GM23338 (cell line): Measurements from ENCODE around the gene FLRT2. TPM values are rescaled to one million over a fixed set of nuclear protein-coding genes. Genes with fewer than 3 reads are reported as not detected.
A peak's percentile ranks its signal among the peaks of the same experiment; 100 is the strongest.

Experiments used
- ATAC-seq: fragments of 200-7000 bp; cut with Tn5 transposase; 3 replicates; pipeline ENCODE4 v1.9.1; 2020
- DNase-seq: peaks from one replicate; pipeline ENCODE4 v3.0.0-alpha.2; 2015; ENCODE audit warnings: low spot score
- H2AFZ ChIP-seq: fragments of 200-600 bp; sonication (generic); 2 replicates; pipeline ENCODE4 v1.8.0; 2016; ENCODE audit warnings: antibody characterized with exemption, mild to moderate bottlenecking, moderate library complexity
- H3F3A ChIP-seq: fragments of 200-600 bp; sonication (generic); replicated peaks from 2 replicates; pipeline ENCODE4 v1.8.0; 2017; ENCODE audit warnings: antibody characterized with exemption, mixed run types, low read depth
- H3K27ac ChIP-seq: fragments of 200-600 bp; sonication (generic); 2 replicates; pipeline ENCODE4 v1.6.1; 2016; ENCODE audit warnings: low read depth
- H3K27me3 ChIP-seq: fragments of 200-600 bp; sonication (generic); 2 replicates; pipeline ENCODE4 v1.8.0; 2016; ENCODE audit warnings: mild to moderate bottlenecking, mixed run types, moderate library complexity; ENCODE audit not compliant: insufficient read depth
- H3K36me3 ChIP-seq: fragments of 200-600 bp; sonication (generic); 2 replicates; pipeline ENCODE4 v1.8.0; 2016; ENCODE audit warnings: mild to moderate bottlenecking; ENCODE audit not compliant: insufficient read depth
- H3K4me1 ChIP-seq: fragments of 200-600 bp; sonication (generic); 2 replicates; pipeline ENCODE4 v1.8.0; 2016; ENCODE audit warnings: mild to moderate bottlenecking, moderate library complexity; ENCODE audit not compliant: insufficient read depth
- H3K4me2 ChIP-seq: fragments of 200-600 bp; sonication (generic); 2 replicates; pipeline ENCODE4 v1.7.1; 2017; ENCODE audit warnings: mixed run types
- H3K4me3 ChIP-seq: fragments of 200-600 bp; sonication (generic); 2 replicates; pipeline ENCODE4 v1.6.1; 2016; ENCODE audit warnings: mixed run types
- H3K79me2 ChIP-seq: fragments of 200-600 bp; sonication (generic); replicated peaks from 2 replicates; pipeline ENCODE4 v1.8.0; 2017; ENCODE audit warnings: mild to moderate bottlenecking; ENCODE audit not compliant: insufficient read depth
- H3K9me2 ChIP-seq: fragments of 200-600 bp; sonication (generic); 2 replicates; pipeline ENCODE4 v1.8.0; 2017; ENCODE audit not compliant: insufficient read depth
- H4K20me1 ChIP-seq: fragments of 200-600 bp; sonication (generic); replicated peaks from 2 replicates; pipeline ENCODE4 v1.8.0; 2017; ENCODE audit warnings: mild to moderate bottlenecking; ENCODE audit not compliant: insufficient read depth
- H3K27ac Mint-ChIP-seq: 2 replicates; pipeline ENCODE4 v1.8.0; 2020; ENCODE audit warnings: inconsistent platforms, mild to moderate bottlenecking, moderate library complexity, mixed read lengths
- H3K27me3 Mint-ChIP-seq: 3 replicates; pipeline ENCODE4 v1.8.0; 2022; ENCODE audit warnings: low read depth, mild to moderate bottlenecking, moderate library complexity, mixed read lengths, inconsistent platforms; ENCODE audit not compliant: insufficient read depth, poor library complexity
- H3K36me3 Mint-ChIP-seq: 3 replicates; pipeline ENCODE4 v1.8.0; 2021; ENCODE audit warnings: low read depth, mild to moderate bottlenecking, inconsistent platforms, moderate library complexity, mixed read lengths
- H3K4me1 Mint-ChIP-seq: 3 replicates; pipeline ENCODE4 v1.8.0; 2020; ENCODE audit warnings: mild to moderate bottlenecking, inconsistent platforms, mixed read lengths
- H3K4me3 Mint-ChIP-seq: 3 replicates; pipeline ENCODE4 v1.8.0; 2021; ENCODE audit warnings: moderate library complexity, mild to moderate bottlenecking, inconsistent platforms, mixed read lengths
- H3K9me3 Mint-ChIP-seq: 3 replicates; pipeline ENCODE4 v1.8.0; 2020; ENCODE audit warnings: moderate library complexity, mild to moderate bottlenecking, inconsistent platforms, mixed read lengths
- CREB1 ChIP-seq: fragments of 250-450 bp; sonication (Bioruptor Pico); IDR thresholded peaks from 2 replicates; pipeline ENCODE4 v1.5.0; 2020; ENCODE audit warnings: low read depth, mild to moderate bottlenecking, moderate library complexity
- EZH2 ChIP-seq: fragments of 200-600 bp; sonication (generic); IDR thresholded peaks from one replicate; pipeline ENCODE4 v1.8.0; 2017; ENCODE audit warnings: antibody characterized with exemption, mild to moderate bottlenecking, low read depth; ENCODE audit not compliant: unreplicated experiment
- EZH2phosphoT487 ChIP-seq: fragments of 200-600 bp; sonication (generic); IDR thresholded peaks from one replicate; pipeline ENCODE4 v1.8.1; 2018; ENCODE audit warnings: antibody characterized with exemption; ENCODE audit not compliant: unreplicated experiment
- JUNB ChIP-seq: IDR thresholded peaks from one replicate; pipeline ENCODE4 v1.6.1; 2016; ENCODE audit warnings: antibody characterized with exemption; ENCODE audit not compliant: unreplicated experiment
- POLR2AphosphoS5 ChIP-seq: IDR thresholded peaks from 2 replicates; pipeline ENCODE4 v1.6.1; 2016; ENCODE audit warnings: antibody characterized with exemption, low read depth
- REST ChIP-seq: IDR thresholded peaks from one replicate; pipeline ENCODE4 v1.6.1; 2018; ENCODE audit warnings: antibody characterized with exemption; ENCODE audit not compliant: unreplicated experiment
- ZNF114 ChIP-seq: fragments of 250-450 bp; sonication (Bioruptor Pico); IDR thresholded peaks from 2 replicates; pipeline ENCODE4 v1.5.0; 2020; ENCODE audit warnings: mild to moderate bottlenecking, moderate library complexity
- ZNF331 ChIP-seq: fragments of 250-450 bp; sonication (Bioruptor Pico); IDR thresholded peaks from 2 replicates; pipeline ENCODE4 v1.5.0; 2020; ENCODE audit warnings: low read depth, mild to moderate bottlenecking, moderate library complexity
- polyA plus RNA-seq: library from polyadenylated mRNA; unstranded; fragments of >200 nt; fragmentation: Nextera tagmentation; extraction: Ambion mirVana; gene quantifications from 2 replicates; pipeline ENCODE4 v1.2.1, GENCODE V29; 2016
- total RNA-seq: library from RNA; depleted of rRNA; stranded (reverse); fragments of >200 nt; shearing (Covaris generic); gene quantifications from 2 replicates; pipeline ENCODE4 v1.2.3, GENCODE V29; 2014
- TF ChIP-seq, protein P1 (sequence below), 2 experiments: fragments of 200-600 bp in 1 of 2; sonication (generic) in 1 of 2; conservative IDR thresholded peaks; 2 replicates each; pipeline versions ENCODE4 v1.5.1 to v1.6.1; 2016 to 2017; ENCODE audit warnings: antibody characterized with exemption in 2 of 2, low read depth in 2 of 2, mild to moderate bottlenecking in 2 of 2, moderate library complexity in 1 of 2
- TF ChIP-seq, protein P2 (sequence below): IDR thresholded peaks from 2 replicates; pipeline ENCODE4 v1.6.1; 2016; ENCODE audit warnings: antibody characterized with exemption

Gene FLRT2
- total and polyA plus RNA-seq, 2 experiments from 2014 or later = 4.3 to 7.4 TPM

GRCh38 chr14:85620947-85621346, 91.0 kb downstream of the FLRT2 start (continued):
- TF ChIP-seq REST (no peak), CREB1 (CRISPR knock-in tag) (no peak), EZH2phosphoT487 (no peak), ZNF331 (CRISPR knock-in tag) (no peak), EZH2 (no peak), ZNF114 (no peak), POLR2AphosphoS5 (no peak), JUNB (no peak)
- TF ChIP-seq, protein P1, sequence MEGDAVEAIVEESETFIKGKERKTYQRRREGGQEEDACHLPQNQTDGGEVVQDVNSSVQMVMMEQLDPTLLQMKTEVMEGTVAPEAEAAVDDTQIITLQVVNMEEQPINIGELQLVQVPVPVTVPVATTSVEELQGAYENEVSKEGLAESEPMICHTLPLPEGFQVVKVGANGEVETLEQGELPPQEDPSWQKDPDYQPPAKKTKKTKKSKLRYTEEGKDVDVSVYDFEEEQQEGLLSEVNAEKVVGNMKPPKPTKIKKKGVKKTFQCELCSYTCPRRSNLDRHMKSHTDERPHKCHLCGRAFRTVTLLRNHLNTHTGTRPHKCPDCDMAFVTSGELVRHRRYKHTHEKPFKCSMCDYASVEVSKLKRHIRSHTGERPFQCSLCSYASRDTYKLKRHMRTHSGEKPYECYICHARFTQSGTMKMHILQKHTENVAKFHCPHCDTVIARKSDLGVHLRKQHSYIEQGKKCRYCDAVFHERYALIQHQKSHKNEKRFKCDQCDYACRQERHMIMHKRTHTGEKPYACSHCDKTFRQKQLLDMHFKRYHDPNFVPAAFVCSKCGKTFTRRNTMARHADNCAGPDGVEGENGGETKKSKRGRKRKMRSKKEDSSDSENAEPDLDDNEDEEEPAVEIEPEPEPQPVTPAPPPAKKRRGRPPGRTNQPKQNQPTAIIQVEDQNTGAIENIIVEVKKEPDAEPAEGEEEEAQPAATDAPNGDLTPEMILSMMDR (conservative IDR thresholded peaks at IDR 0.05; ENCODE audit: low read depth in 2 of 2) = no peak
- TF ChIP-seq, protein P2, sequence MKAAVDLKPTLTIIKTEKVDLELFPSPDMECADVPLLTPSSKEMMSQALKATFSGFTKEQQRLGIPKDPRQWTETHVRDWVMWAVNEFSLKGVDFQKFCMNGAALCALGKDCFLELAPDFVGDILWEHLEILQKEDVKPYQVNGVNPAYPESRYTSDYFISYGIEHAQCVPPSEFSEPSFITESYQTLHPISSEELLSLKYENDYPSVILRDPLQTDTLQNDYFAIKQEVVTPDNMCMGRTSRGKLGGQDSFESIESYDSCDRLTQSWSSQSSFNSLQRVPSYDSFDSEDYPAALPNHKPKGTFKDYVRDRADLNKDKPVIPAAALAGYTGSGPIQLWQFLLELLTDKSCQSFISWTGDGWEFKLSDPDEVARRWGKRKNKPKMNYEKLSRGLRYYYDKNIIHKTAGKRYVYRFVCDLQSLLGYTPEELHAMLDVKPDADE = no peak

DNA sequence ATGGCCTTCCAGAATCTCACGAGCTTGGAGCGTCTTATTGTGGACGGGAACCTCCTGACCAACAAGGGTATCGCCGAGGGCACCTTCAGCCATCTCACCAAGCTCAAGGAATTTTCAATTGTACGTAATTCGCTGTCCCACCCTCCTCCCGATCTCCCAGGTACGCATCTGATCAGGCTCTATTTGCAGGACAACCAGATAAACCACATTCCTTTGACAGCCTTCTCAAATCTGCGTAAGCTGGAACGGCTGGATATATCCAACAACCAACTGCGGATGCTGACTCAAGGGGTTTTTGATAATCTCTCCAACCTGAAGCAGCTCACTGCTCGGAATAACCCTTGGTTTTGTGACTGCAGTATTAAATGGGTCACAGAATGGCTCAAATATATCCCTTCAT, 92.2 kb downstream of the FLRT2 start:
- H3K36me3 Mint-ChIP-seq = peaks cover 15% of the 10 kb centered on the region; the same call in 1 of the 3 replicates
- TF ChIP-seq JUNB = no peak
- no peak for TF ChIP-seq REST
- TF ChIP-seq EZH2 = no peak

More for the DNA sequence above, 92.2 kb downstream of the FLRT2 start:
- DNase-seq (peak; percentile 48), ATAC-seq (no peak)
- Mint-ChIP-seq H3K27ac (no peak overlapping the region), H3K9me3 (0 out of 3 replicates have a peak, but pooled peaks cover 3% of the 10 kb centered on the region), H3K27me3 (peaks cover 5% of the 10 kb centered on the region), H3K4me3 (no peak overlapping the region), H3K4me1 (peaks cover 20% of the 10 kb centered on the region; the same call in 2 of the 3 replicates)
- Histone ChIP-seq H3F3A (no peaks in the 10 kb centered on the region), H3K4me3 (no peak overlapping the region), H3K36me3 (no peaks in the 10 kb centered on the region), H3K9me2 (peaks cover 5% of the 10 kb centered on the region; the same call in 1 of the 2 replicates), H4K20me1 (peaks cover 4% of the 10 kb centered on the region; the same call in 1 of the 2 replicates), H3K79me2 (no peaks in the 10 kb centered on the region), H3K27ac (no peak overlapping the region), H2AFZ (no peak overlapping the region), H3K4me1 (peaks cover 7% of the 10 kb centered on the region), H3K27me3 (no peaks in the 10 kb centered on the region), H3K4me2 (no peak overlapping the region)
